GM12878 (cell line): ENCODE data around the gene TMEM132D. TPM values are rescaled to one million over a fixed set of nuclear protein-coding genes. Genes with fewer than 3 reads are reported as not detected.

Experiments used
- KLF5 ChIP-seq: fragments of 450-650 bp; IDR thresholded peaks from 2 replicates; pipeline ENCODE4 v1.6.1; 2014; ENCODE audit warnings: mild to moderate bottlenecking; ENCODE audit not compliant: partially characterized antibody
- SMARCA5 ChIP-seq: fragments of 450-650 bp; IDR thresholded peaks from 2 replicates; pipeline ENCODE4 v1.6.1; 2017; ENCODE audit warnings: mild to moderate bottlenecking
- SPI1 ChIP-seq: IDR thresholded peaks from 2 replicates; pipeline ENCODE4 v1.6.1; 2011; ENCODE audit warnings: low read depth, mild to moderate bottlenecking, low read length, moderate library complexity, borderline replicate concordance; ENCODE audit not compliant: insufficient read depth
- TAF1 ChIP-seq: IDR thresholded peaks from 2 replicates; pipeline ENCODE4 v1.6.1; 2011; ENCODE audit warnings: mild to moderate bottlenecking, low read depth, low read length, borderline replicate concordance
- YBX1 ChIP-seq: fragments of 450-650 bp; IDR thresholded peaks from 2 replicates; pipeline ENCODE4 v1.6.1; 2016; ENCODE audit warnings: antibody characterized with exemption
- ZBED1 ChIP-seq: IDR thresholded peaks from 2 replicates; pipeline ENCODE4 v1.6.1; 2016; ENCODE audit warnings: borderline replicate concordance
- polyA plus RNA-seq, 11 experiments: library from polyadenylated mRNA; depleted of rRNA in 4 of 11; unstranded in 6 of 11; stranded (reverse) in 5 of 11; fragments of >200 nt; fragmentation: Nextera tagmentation in 4 of 11; fragmentation: Illumina TruSeq in 1 of 11; extraction: Ambion mirVana in 4 of 11; extraction: Trizol in 1 of 11; gene quantifications; 1 replicate in 1 of 11; 2 replicates in 10 of 11; pipeline versions ENCODE4 v1.2.1 to v1.2.3, GENCODE V29; 2011 to 2016; ENCODE audit warnings: inconsistent platforms in 2 of 11, missing spikeins in 2 of 11, low read depth in 1 of 11
- total RNA-seq, 4 experiments: library from RNA; depleted of rRNA in 3 of 4; stranded (reverse); fragments of >200 nt in 3 of 4; fragmentation: Illumina TruSeq in 1 of 4; extraction: Trizol in 1 of 4; gene quantifications; 2 replicates each; pipeline versions ENCODE4 v1.2.1 to v1.2.3, GENCODE V29; 2013 to 2021
- TF ChIP-seq, protein P1 (sequence below): IDR thresholded peaks from 2 replicates; pipeline ENCODE4 v1.6.1; 2012; ENCODE audit warnings: improper control_type of control experiment, low read depth, low read length; ENCODE audit not compliant: insufficient replicate concordance
- TF ChIP-seq, protein P2 (sequence below): fragments of 450-650 bp; IDR thresholded peaks from 2 replicates; pipeline ENCODE4 v1.6.1; 2017; ENCODE audit warnings: low read depth, mild to moderate bottlenecking, moderate library complexity
- TF ChIP-seq, protein P3 (sequence below): fragments of 450-650 bp; formaldehyde crosslinking; IDR thresholded peaks from 2 replicates; pipeline ENCODE4 v1.4.0; 2020; ENCODE audit warnings: mild to moderate bottlenecking, moderate library complexity

Gene TMEM132D
- total and polyA plus RNA-seq, 10 of the 15 experiments (the other 5 are each of a cell fraction or from before 2014, with no cell fraction given): under 0.01 to 0.12 (median 0.02) TPM; not detected in 3

GRCh38 chr12:129096184-129096583 lies 807.6 kb downstream of the TMEM132D start (continued):
- TF ChIP-seq, protein P1, sequence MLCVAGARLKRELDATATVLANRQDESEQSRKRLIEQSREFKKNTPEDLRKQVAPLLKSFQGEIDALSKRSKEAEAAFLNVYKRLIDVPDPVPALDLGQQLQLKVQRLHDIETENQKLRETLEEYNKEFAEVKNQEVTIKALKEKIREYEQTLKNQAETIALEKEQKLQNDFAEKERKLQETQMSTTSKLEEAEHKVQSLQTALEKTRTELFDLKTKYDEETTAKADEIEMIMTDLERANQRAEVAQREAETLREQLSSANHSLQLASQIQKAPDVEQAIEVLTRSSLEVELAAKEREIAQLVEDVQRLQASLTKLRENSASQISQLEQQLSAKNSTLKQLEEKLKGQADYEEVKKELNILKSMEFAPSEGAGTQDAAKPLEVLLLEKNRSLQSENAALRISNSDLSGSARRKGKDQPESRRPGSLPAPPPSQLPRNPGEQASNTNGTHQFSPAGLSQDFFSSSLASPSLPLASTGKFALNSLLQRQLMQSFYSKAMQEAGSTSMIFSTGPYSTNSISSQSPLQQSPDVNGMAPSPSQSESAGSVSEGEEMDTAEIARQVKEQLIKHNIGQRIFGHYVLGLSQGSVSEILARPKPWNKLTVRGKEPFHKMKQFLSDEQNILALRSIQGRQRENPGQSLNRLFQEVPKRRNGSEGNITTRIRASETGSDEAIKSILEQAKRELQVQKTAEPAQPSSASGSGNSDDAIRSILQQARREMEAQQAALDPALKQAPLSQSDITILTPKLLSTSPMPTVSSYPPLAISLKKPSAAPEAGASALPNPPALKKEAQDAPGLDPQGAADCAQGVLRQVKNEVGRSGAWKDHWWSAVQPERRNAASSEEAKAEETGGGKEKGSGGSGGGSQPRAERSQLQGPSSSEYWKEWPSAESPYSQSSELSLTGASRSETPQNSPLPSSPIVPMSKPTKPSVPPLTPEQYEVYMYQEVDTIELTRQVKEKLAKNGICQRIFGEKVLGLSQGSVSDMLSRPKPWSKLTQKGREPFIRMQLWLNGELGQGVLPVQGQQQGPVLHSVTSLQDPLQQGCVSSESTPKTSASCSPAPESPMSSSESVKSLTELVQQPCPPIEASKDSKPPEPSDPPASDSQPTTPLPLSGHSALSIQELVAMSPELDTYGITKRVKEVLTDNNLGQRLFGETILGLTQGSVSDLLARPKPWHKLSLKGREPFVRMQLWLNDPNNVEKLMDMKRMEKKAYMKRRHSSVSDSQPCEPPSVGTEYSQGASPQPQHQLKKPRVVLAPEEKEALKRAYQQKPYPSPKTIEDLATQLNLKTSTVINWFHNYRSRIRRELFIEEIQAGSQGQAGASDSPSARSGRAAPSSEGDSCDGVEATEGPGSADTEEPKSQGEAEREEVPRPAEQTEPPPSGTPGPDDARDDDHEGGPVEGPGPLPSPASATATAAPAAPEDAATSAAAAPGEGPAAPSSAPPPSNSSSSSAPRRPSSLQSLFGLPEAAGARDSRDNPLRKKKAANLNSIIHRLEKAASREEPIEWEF: no peak
- TF ChIP-seq SPI1: no peak
- TF ChIP-seq, protein P2, sequence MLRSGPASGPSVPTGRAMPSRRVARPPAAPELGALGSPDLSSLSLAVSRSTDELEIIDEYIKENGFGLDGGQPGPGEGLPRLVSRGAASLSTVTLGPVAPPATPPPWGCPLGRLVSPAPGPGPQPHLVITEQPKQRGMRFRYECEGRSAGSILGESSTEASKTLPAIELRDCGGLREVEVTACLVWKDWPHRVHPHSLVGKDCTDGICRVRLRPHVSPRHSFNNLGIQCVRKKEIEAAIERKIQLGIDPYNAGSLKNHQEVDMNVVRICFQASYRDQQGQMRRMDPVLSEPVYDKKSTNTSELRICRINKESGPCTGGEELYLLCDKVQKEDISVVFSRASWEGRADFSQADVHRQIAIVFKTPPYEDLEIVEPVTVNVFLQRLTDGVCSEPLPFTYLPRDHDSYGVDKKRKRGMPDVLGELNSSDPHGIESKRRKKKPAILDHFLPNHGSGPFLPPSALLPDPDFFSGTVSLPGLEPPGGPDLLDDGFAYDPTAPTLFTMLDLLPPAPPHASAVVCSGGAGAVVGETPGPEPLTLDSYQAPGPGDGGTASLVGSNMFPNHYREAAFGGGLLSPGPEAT: no peak
- no peak for TF ChIP-seq YBX1
- TF ChIP-seq, protein P3, sequence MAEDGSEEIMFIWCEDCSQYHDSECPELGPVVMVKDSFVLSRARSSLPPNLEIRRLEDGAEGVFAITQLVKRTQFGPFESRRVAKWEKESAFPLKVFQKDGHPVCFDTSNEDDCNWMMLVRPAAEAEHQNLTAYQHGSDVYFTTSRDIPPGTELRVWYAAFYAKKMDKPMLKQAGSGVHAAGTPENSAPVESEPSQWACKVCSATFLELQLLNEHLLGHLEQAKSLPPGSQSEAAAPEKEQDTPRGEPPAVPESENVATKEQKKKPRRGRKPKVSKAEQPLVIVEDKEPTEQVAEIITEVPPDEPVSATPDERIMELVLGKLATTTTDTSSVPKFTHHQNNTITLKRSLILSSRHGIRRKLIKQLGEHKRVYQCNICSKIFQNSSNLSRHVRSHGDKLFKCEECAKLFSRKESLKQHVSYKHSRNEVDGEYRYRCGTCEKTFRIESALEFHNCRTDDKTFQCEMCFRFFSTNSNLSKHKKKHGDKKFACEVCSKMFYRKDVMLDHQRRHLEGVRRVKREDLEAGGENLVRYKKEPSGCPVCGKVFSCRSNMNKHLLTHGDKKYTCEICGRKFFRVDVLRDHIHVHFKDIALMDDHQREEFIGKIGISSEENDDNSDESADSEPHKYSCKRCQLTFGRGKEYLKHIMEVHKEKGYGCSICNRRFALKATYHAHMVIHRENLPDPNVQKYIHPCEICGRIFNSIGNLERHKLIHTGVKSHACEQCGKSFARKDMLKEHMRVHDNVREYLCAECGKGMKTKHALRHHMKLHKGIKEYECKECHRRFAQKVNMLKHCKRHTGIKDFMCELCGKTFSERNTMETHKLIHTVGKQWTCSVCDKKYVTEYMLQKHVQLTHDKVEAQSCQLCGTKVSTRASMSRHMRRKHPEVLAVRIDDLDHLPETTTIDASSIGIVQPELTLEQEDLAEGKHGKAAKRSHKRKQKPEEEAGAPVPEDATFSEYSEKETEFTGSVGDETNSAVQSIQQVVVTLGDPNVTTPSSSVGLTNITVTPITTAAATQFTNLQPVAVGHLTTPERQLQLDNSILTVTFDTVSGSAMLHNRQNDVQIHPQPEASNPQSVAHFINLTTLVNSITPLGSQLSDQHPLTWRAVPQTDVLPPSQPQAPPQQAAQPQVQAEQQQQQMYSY (CRISPR knock-in tag): no peak
- TF ChIP-seq TAF1: no peak
- no peak for TF ChIP-seq ZBED1
- TF ChIP-seq KLF5: no peak
- TF ChIP-seq SMARCA5: no peak
- TF ChIP-seq, all 136 proteins: peak for 0
